Activated naive CD4-positive, alpha-beta T cell treated with anti-CD3 and anti-CD28 coated beads, Interleukin-2, amount 10 ng/mL, durations not matched to agents 7 days and 5 days (primary cell): ENCODE results near the gene SBSN.

ENCODE experiments used
- CTCF ChIA-PET: fragments of 350-600 bp; sonication (Branson Sonifier 250); formaldehyde crosslinking; loops from one replicate; lab custom pipeline; 2021; ENCODE audit warnings: antibody characterized with exemption; lab: Charles Lee
- DNase-seq: peaks from one replicate; pipeline ENCODE4 v3.0.0-alpha.2; 2020
- H3K27ac Mint-ChIP-seq: one replicate; pipeline ENCODE4 v1.8.0; 2021; ENCODE audit warnings: mild to moderate bottlenecking, moderate library complexity, mixed read lengths
- H3K27me3 Mint-ChIP-seq: one replicate; pipeline ENCODE4 v1.8.0; 2021; ENCODE audit warnings: mild to moderate bottlenecking, mixed read lengths
- H3K36me3 Mint-ChIP-seq: one replicate; pipeline ENCODE4 v1.8.0; 2021; ENCODE audit warnings: mixed read lengths
- H3K4me1 Mint-ChIP-seq: one replicate; pipeline ENCODE4 v1.8.0; 2021; ENCODE audit warnings: mixed read lengths
- H3K4me3 Mint-ChIP-seq: one replicate; pipeline ENCODE4 v1.8.0; 2021; ENCODE audit warnings: mild to moderate bottlenecking, moderate library complexity, mixed read lengths
- H3K9me3 Mint-ChIP-seq: one replicate; pipeline ENCODE4 v1.8.0; 2021; ENCODE audit warnings: mixed read lengths

Gene SBSN

GRCh38 chr19:35528218-35529038 is at the start of gene SBSN:
Gene SBSN (minus strand): TSS chr19:35528311. CDS start chr19:35528281, 30 bp downstream.
- H3K36me3 Mint-ChIP-seq: no peaks in the 10 kb centered on the region
- CTCF ChIA-PET: no interaction called here
- H3K4me3 Mint-ChIP-seq: no peak within 1 kb of the TSS
- peaks cover 79% of the 10 kb centered on the region for H3K27me3 Mint-ChIP-seq
- H3K4me1 Mint-ChIP-seq: peaks cover 5% of the 10 kb centered on the region
- H3K9me3 Mint-ChIP-seq: no peaks in the 10 kb centered on the region
- no peak within 1 kb of the TSS for H3K27ac Mint-ChIP-seq
- no peak for DNase-seq

DNA sequence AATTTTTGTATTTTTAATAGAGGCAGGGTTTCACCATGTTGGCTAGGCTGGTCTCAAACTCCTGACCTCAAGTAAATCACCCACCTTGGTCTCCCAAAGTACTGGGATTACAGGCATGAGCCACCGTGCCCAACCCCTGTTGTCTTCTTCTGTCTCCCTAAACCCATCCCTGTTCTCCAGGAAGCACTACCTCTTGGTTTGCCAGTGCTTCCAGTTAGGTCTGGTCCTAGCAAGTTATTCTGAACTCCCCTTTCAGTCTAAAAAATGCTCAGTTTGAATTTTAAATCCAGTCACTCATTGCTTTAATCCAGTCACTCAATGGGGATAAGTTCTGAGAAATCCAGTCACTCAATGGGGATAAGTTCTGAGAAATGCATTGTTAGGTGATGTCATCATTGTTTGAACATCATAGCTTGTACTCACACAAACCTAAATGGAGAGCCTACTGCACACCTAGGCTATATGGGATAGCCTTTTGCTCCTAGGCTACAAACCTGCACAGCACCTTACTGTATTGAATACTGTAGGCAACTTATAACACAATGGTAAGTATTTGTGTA is 43.4 kb upstream of the SBSN start:
- DNase-seq: no peak
- Mint-ChIP-seq H3K4me3 (no peak overlapping the region), H3K27ac (no peak overlapping the region), H3K9me3 (peaks cover 17% of the 10 kb centered on the region), H3K36me3 (no peaks in the 10 kb centered on the region), H3K4me1 (peaks cover 2% of the 10 kb centered on the region), H3K27me3 (peaks cover 31% of the 10 kb centered on the region)
- CTCF ChIA-PET: no interaction called here

DNA sequence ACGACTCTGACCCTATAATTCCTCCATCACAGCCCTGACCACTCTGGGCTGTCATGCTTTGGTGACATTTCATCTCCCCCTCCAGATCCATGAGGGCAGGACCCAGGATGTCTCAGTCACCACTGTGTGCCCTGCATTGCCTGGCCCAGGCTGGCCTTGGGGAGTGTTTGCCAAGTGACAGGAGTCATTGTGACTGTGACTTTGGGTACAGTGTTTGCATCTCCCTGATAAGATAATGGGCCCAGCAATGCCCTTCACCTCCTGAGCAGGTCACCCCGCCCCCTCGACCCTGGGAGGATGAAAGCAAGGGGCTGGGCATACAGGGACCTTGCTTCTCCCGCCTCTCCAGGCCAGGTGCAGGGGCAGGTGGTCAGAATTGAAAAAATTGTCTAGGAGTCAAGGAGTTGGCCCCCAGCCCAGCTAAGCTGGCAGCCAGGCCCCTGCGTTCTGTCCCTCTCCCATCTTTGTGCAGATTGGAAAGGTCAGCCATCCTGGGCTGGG is 41.2 kb upstream of the SBSN start:
- no peak overlapping the region for H3K4me3 Mint-ChIP-seq
- peaks cover 2% of the 10 kb centered on the region for H3K4me1 Mint-ChIP-seq

GRCh38 chr19:35566738-35567137 is 38.6 kb upstream of the SBSN start:
- Mint-ChIP-seq H3K9me3 (no peaks in the 10 kb centered on the region), H3K4me1 (peaks cover 2% of the 10 kb centered on the region), H3K27me3 (peaks cover 63% of the 10 kb centered on the region), H3K36me3 (no peaks in the 10 kb centered on the region), H3K4me3 (no peak overlapping the region), H3K27ac (no peak overlapping the region)
- no peak for DNase-seq
- CTCF ChIA-PET: no interaction called here

More for the DNA sequence above, 41.2 kb upstream of the SBSN start:
- Mint-ChIP-seq H3K9me3 (no peaks in the 10 kb centered on the region), H3K36me3 (no peaks in the 10 kb centered on the region), H3K27ac (no peak overlapping the region), H3K27me3 (peaks cover 43% of the 10 kb centered on the region)
- CTCF ChIA-PET: interaction anchor here (0.7 kb wide), 1 partner anchor 21 kb away, joined by 3 read pairs; no protein-coding TSS in a partner anchor
- DNase-seq: no peak

GRCh38 chr19:35565016-35565856 is 37.1 kb upstream of the SBSN start:
- H3K9me3 Mint-ChIP-seq: no peaks in the 10 kb centered on the region
- no peak overlapping the region for H3K4me3 Mint-ChIP-seq
- H3K27me3 Mint-ChIP-seq: peaks cover 63% of the 10 kb centered on the region
- H3K36me3 Mint-ChIP-seq: no peaks in the 10 kb centered on the region
- H3K4me1 Mint-ChIP-seq: no peaks in the 10 kb centered on the region
- DNase-seq: peak; percentile 5
- H3K27ac Mint-ChIP-seq: no peak overlapping the region
- CTCF ChIA-PET: interaction anchor here (0.6 kb wide), 1 partner anchor 9 kb away, joined by 4 read pairs; no protein-coding TSS in a partner anchor

GRCh38 chr19:35563207-35563829 is 35.2 kb upstream of the SBSN start, which contains the start of gene ATP4A:
Gene ATP4A (minus strand): TSS chr19:35563658. CDS start chr19:35563629, 29 bp downstream.
- Mint-ChIP-seq H3K4me1 (peaks cover 5% of the 10 kb centered on the region), H3K36me3 (no peaks in the 10 kb centered on the region), H3K9me3 (no peaks in the 10 kb centered on the region), H3K27me3 (peaks cover 72% of the 10 kb centered on the region), H3K27ac (no peak within 1 kb of the TSS), H3K4me3 (no peak within 1 kb of the TSS)
- peak; percentile 15 for DNase-seq
- CTCF ChIA-PET: interaction anchor here (1.4 kb wide), 1 partner anchor 15 kb away, joined by 3 read pairs; no protein-coding TSS in a partner anchor

GRCh38 chr19:35562776-35563175 is 34.7 kb upstream of the SBSN start:
- CTCF ChIA-PET: interaction anchor here (1.4 kb wide), 1 partner anchor 15 kb away, joined by 3 read pairs; no protein-coding TSS in a partner anchor
- H3K27ac Mint-ChIP-seq: no peak overlapping the region
- H3K4me3 Mint-ChIP-seq: no peak overlapping the region
- H3K9me3 Mint-ChIP-seq: no peaks in the 10 kb centered on the region
- peaks cover 7% of the 10 kb centered on the region for H3K4me1 Mint-ChIP-seq
- H3K27me3 Mint-ChIP-seq: peaks cover 77% of the 10 kb centered on the region
- no peak for DNase-seq
- no peaks in the 10 kb centered on the region for H3K36me3 Mint-ChIP-seq

DNA sequence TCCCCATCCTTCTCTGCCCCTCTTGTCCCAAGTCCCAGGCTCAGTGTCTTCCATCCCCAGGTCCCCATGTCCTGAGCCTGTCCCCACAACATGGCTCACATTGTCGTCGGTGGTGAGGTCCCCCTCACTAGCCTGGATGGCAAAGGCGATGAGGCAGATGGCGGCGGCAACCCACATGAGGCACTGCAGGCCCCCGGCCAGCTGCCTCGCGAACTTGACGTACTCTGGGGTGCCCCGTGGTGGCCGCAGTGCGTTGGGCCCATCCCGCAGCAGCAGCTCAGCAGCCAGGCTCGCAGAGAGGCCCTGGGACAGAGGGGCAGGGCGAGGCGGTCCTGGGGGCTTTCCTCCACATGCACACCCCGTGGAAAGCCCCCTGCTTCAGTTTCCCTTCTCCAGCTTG is 34.2 kb upstream of the SBSN start:
- DNase-seq: no peak
- H3K9me3 Mint-ChIP-seq: no peaks in the 10 kb centered on the region
- no peak overlapping the region for H3K27ac Mint-ChIP-seq
- H3K4me3 Mint-ChIP-seq: no peak overlapping the region
- CTCF ChIA-PET: interaction anchor here (1.4 kb wide), 1 partner anchor 14 kb away, joined by 3 read pairs; no protein-coding TSS in a partner anchor
- H3K4me1 Mint-ChIP-seq: peaks cover 8% of the 10 kb centered on the region
- H3K27me3 Mint-ChIP-seq: peaks cover 82% of the 10 kb centered on the region
- no peaks in the 10 kb centered on the region for H3K36me3 Mint-ChIP-seq

- peaks cover 85% of the 10 kb centered on the region for H3K27me3 Mint-ChIP-seq
- peaks cover 12% of the 10 kb centered on the region for H3K4me1 Mint-ChIP-seq
- no peaks in the 10 kb centered on the region for H3K36me3 Mint-ChIP-seq
- CTCF ChIA-PET: no interaction called here
- H3K4me3 Mint-ChIP-seq: no peak overlapping the region
- H3K27ac Mint-ChIP-seq: no peak overlapping the region
- DNase-seq: no peak
- H3K9me3 Mint-ChIP-seq: no peaks in the 10 kb centered on the region
Measured at GRCh38 chr19:35561436-35561835, 33.3 kb upstream of the SBSN start.

DNA sequence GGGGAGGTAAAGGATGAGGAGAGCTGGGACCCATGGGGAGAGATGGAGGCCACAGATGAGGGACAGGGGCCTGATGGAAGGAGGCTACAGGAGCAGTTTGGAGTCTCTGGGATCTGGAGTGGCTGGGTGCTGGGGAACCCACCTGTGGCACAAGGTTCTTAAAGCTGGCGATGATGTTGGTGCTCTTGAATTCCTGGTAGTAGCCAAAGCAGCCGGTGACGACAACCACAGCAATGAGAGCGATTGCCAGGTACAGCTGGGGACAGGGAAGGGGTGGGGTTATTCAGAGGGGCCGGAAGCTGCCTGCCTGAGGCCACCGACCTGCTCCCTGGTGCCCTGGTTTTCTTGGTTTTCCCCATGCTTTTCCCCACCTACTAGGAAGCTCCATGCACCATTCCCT is 32.6 kb upstream of the SBSN start:
- no peak for DNase-seq
- Mint-ChIP-seq H3K4me3 (no peak overlapping the region), H3K9me3 (no peaks in the 10 kb centered on the region), H3K27me3 (peaks cover 88% of the 10 kb centered on the region), H3K4me1 (peaks cover 12% of the 10 kb centered on the region), H3K36me3 (no peaks in the 10 kb centered on the region), H3K27ac (no peak overlapping the region)
- CTCF ChIA-PET: interaction anchor here (1.3 kb wide), 1 partner anchor 12 kb away, joined by 3 read pairs; no protein-coding TSS in a partner anchor

DNA sequence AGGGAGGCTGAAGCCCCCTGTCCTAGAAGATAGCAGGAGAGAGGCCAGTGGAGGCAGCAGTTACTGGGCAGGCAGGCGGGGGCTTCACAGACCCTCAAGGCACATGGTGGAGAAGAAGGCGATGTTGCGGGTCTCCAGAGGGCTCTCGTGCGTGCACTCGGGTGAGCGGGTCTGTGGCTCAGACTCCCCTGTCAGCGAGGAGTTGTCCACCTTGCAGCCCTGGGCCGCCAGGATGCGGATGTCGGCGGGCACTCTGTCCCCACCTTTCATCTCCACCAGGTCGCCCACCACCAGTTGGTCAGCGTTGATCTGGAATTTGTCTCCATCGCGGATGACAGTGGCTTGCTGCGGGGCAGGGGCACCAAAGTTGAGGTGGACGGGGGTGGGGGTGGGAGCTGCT is 32.2 kb upstream of the SBSN start:
- Mint-ChIP-seq H3K36me3 (no peaks in the 10 kb centered on the region), H3K27ac (no peak overlapping the region), H3K27me3 (peaks cover 88% of the 10 kb centered on the region), H3K4me3 (no peak overlapping the region), H3K4me1 (peaks cover 12% of the 10 kb centered on the region), H3K9me3 (no peaks in the 10 kb centered on the region)
- DNase-seq: no peak
- CTCF ChIA-PET: interaction anchor here (1.3 kb wide), 1 partner anchor 12 kb away, joined by 3 read pairs; no protein-coding TSS in a partner anchor

DNA sequence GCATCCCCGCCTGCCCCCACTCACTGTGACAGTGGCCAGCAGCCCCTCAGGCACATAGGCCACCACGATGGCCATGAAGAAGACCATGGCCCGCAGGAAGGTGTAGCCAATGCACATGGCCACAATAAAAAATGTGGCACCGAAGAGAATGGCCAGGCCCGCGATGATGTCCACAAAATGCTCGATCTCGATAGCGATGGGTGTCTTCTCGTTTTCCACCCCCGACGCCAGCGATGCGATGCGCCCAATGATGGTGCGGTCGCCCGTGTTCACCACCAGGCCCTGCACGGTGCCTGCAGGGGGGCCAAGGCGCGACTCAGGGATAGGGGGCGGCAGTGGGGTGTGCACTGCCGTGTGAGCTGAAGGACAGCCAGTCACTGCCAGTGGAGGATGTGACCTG is 31.7 kb upstream of the SBSN start:
- no peak overlapping the region for H3K27ac Mint-ChIP-seq
- H3K4me3 Mint-ChIP-seq: no peak overlapping the region
- CTCF ChIA-PET: interaction anchor here (1.3 kb wide), 1 partner anchor 12 kb away, joined by 3 read pairs; no protein-coding TSS in a partner anchor
- H3K27me3 Mint-ChIP-seq: peaks cover 86% of the 10 kb centered on the region
- no peaks in the 10 kb centered on the region for H3K9me3 Mint-ChIP-seq
- H3K36me3 Mint-ChIP-seq: no peaks in the 10 kb centered on the region
- no peak for DNase-seq
- peaks cover 12% of the 10 kb centered on the region for H3K4me1 Mint-ChIP-seq

DNA sequence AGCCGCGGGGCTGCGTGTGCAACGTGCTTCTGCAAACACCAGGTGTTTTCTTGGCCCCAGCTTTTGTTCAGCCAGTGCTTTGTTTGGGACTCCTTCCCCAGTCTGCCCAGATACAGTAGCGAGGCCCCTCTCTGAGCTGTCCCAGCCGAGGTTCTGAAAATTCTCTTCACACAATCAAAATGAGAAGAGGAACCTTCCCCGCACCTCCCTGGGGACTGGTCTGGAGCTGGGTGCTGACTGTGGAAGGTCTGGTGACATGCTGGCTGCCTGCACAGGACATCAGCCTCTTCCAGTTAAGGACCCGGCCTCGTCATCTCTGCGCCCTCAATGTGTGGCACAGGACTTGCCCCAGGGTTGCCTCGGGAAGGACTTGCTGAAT is 31.2 kb upstream of the SBSN start:
- Mint-ChIP-seq H3K4me1 (peaks cover 12% of the 10 kb centered on the region), H3K36me3 (no peaks in the 10 kb centered on the region), H3K27ac (no peak overlapping the region), H3K27me3 (peaks cover 84% of the 10 kb centered on the region), H3K4me3 (no peak overlapping the region), H3K9me3 (no peaks in the 10 kb centered on the region)
- no peak for DNase-seq
- CTCF ChIA-PET: no interaction called here
